Glutamatergic neuron (in vitro differentiated cells): ENCODE data around the gene RBM15B. TPM values are rescaled to one million over a fixed set of nuclear protein-coding genes. Genes with fewer than 3 reads are reported as not detected.

Experiments
- DNase-seq: peaks from one replicate; pipeline ENCODE4 v3.0.0; 2022
- H3K27ac Mint-ChIP-seq: one replicate; pipeline ENCODE4 v1.8.0; 2020; ENCODE audit warnings: mild to moderate bottlenecking, mixed read lengths, inconsistent platforms; ENCODE audit not compliant: unreplicated experiment
- H3K27me3 Mint-ChIP-seq: one replicate; pipeline ENCODE4 v1.8.0; 2020; ENCODE audit warnings: mild to moderate bottlenecking, moderate library complexity, mixed read lengths, inconsistent platforms; ENCODE audit not compliant: unreplicated experiment
- H3K36me3 Mint-ChIP-seq: one replicate; pipeline ENCODE4 v1.8.0; 2020; ENCODE audit warnings: mild to moderate bottlenecking, mixed read lengths, inconsistent platforms; ENCODE audit not compliant: unreplicated experiment
- H3K4me1 Mint-ChIP-seq: one replicate; pipeline ENCODE4 v1.8.0; 2020; ENCODE audit warnings: mild to moderate bottlenecking, low read depth, mixed read lengths, inconsistent platforms; ENCODE audit not compliant: unreplicated experiment
- H3K4me3 Mint-ChIP-seq: one replicate; pipeline ENCODE4 v1.8.0; 2020; ENCODE audit warnings: mild to moderate bottlenecking, mixed read lengths, inconsistent platforms; ENCODE audit not compliant: unreplicated experiment
- H3K9me3 Mint-ChIP-seq: one replicate; pipeline ENCODE4 v1.8.0; 2020; ENCODE audit warnings: mild to moderate bottlenecking, moderate library complexity, mixed read lengths, inconsistent platforms; ENCODE audit not compliant: unreplicated experiment
- CTCF ChIP-seq: fragments of 200-600 bp; sonication (generic); IDR thresholded peaks from one replicate; pipeline ENCODE4 v1.5.0; 2021; ENCODE audit not compliant: partially characterized antibody, unreplicated experiment
- total RNA-seq: library from RNA; stranded (reverse); fragmentation: NEBNext Ultra II Directional; extraction: Animal tissue kit (Norgen Biotek cat#: 25700); gene quantifications from one replicate; pipeline ENCODE4 v1.2.1, GENCODE V29; 2021; ENCODE audit not compliant: unreplicated experiment

The RBM15B gene
- total RNA-seq, 1 donor from 2014 or later, result 52.5 TPM

- no peak for TF ChIP-seq CTCF
- Mint-ChIP-seq H3K4me1 (no peaks in the 10 kb centered on the region), H3K27ac (no peak overlapping the region), H3K27me3 (peaks cover 2% of the 10 kb centered on the region), H3K36me3 (no peaks in the 10 kb centered on the region), H3K4me3 (no peak overlapping the region), H3K9me3 (peaks cover 2% of the 10 kb centered on the region)
- no peak for DNase-seq
Observed at GRCh38 chr3:51408813-51409212, 17.7 kb downstream of the RBM15B start.

GRCh38 chr3:51422211-51422610 lies 31.1 kb downstream of the RBM15B start:
- no peaks in the 10 kb centered on the region for H3K36me3 Mint-ChIP-seq
- no peak for TF ChIP-seq CTCF
- no peaks in the 10 kb centered on the region for H3K4me1 Mint-ChIP-seq
- DNase-seq, result no peak
- no peak overlapping the region for H3K27ac Mint-ChIP-seq
- no peaks in the 10 kb centered on the region for H3K27me3 Mint-ChIP-seq
- no peak overlapping the region for H3K4me3 Mint-ChIP-seq
- no peaks in the 10 kb centered on the region for H3K9me3 Mint-ChIP-seq

GRCh38 chr3:51426921-51427320 lies 35.8 kb downstream of the RBM15B start:
- no peak for TF ChIP-seq CTCF
- DNase-seq, result no peak
- no peak overlapping the region for H3K27ac Mint-ChIP-seq
- no peaks in the 10 kb centered on the region for H3K9me3 Mint-ChIP-seq
- H3K27me3 Mint-ChIP-seq, result no peaks in the 10 kb centered on the region
- no peak overlapping the region for H3K4me3 Mint-ChIP-seq
- H3K4me1 Mint-ChIP-seq, result no peaks in the 10 kb centered on the region
- H3K36me3 Mint-ChIP-seq, result no peaks in the 10 kb centered on the region

GRCh38 chr3:51429138-51429537 lies 38.1 kb downstream of the RBM15B start:
- no peaks in the 10 kb centered on the region for H3K4me1 Mint-ChIP-seq
- DNase-seq, result no peak
- no peaks in the 10 kb centered on the region for H3K27me3 Mint-ChIP-seq
- H3K9me3 Mint-ChIP-seq, result no peaks in the 10 kb centered on the region
- H3K27ac Mint-ChIP-seq, result no peak overlapping the region
- TF ChIP-seq CTCF, result no peak
- no peaks in the 10 kb centered on the region for H3K36me3 Mint-ChIP-seq
- H3K4me3 Mint-ChIP-seq, result no peak overlapping the region

GRCh38 chr3:51434110-51434509 lies 43.0 kb downstream of the RBM15B start:
- H3K27me3 Mint-ChIP-seq, result no peaks in the 10 kb centered on the region
- H3K36me3 Mint-ChIP-seq, result no peaks in the 10 kb centered on the region
- no peak overlapping the region for H3K4me3 Mint-ChIP-seq
- H3K27ac Mint-ChIP-seq, result no peak overlapping the region
- DNase-seq, result no peak
- no peak for TF ChIP-seq CTCF
- peaks cover 2% of the 10 kb centered on the region for H3K9me3 Mint-ChIP-seq
- H3K4me1 Mint-ChIP-seq, result no peaks in the 10 kb centered on the region
